Neural cell (in vitro differentiated cells): ENCODE data around the gene ZNF587.

Experiments used
- CTCF ChIP-seq: fragments of 450-650 bp; IDR thresholded peaks from 2 replicates; pipeline ENCODE4 v1.5.1; 2014; ENCODE audit warnings: antibody characterized with exemption, mild to moderate bottlenecking, moderate library complexity; ENCODE audit not compliant: poor library complexity, severe bottlenecking
- EP300 ChIP-seq: fragments of 450-650 bp; conservative IDR thresholded peaks from 2 replicates; pipeline ENCODE4 v1.6.1; 2014; ENCODE audit warnings: antibody characterized with exemption, mild to moderate bottlenecking, moderate library complexity; ENCODE audit not compliant: poor library complexity, severe bottlenecking
- EZH2 ChIP-seq: fragments of 200-600, 300-800 bp; shearing (Covaris generic), sonication (generic); IDR thresholded peaks from 2 replicates; pipeline ENCODE4 v1.6.1; 2014; ENCODE audit warnings: antibody characterized with exemption, low read length, borderline replicate concordance, mild to moderate bottlenecking; ENCODE audit not compliant: insufficient read depth, poor library complexity, severe bottlenecking
- SMC3 ChIP-seq: fragments of 450-650 bp; conservative IDR thresholded peaks from 2 replicates; pipeline ENCODE4 v1.6.1; 2014; ENCODE audit warnings: antibody characterized with exemption, mild to moderate bottlenecking, moderate library complexity; ENCODE audit not compliant: poor library complexity
- TAF1 ChIP-seq: IDR thresholded peaks from 2 replicates; pipeline ENCODE4 v1.6.1; 2012; ENCODE audit warnings: low read depth

GRCh38 chr19:57887195-57887941 lies 37.7 kb downstream of the ZNF587 start:
- TF ChIP-seq EP300: no peak
- no peak for TF ChIP-seq TAF1
- peak; percentile 40 for TF ChIP-seq CTCF
- no peak for TF ChIP-seq SMC3
- no peak for TF ChIP-seq EZH2
